ENCODE results near the gene FARS2. TPM values are rescaled to one million over a fixed set of nuclear protein-coding genes. Genes with fewer than 3 reads are reported as not detected.

FARS2 gene
- total and polyA plus RNA-seq, 2 donors (not counting 1 experiment from before 2014, with no cell fraction given), result 11.0 to 18.5 TPM

DNA sequence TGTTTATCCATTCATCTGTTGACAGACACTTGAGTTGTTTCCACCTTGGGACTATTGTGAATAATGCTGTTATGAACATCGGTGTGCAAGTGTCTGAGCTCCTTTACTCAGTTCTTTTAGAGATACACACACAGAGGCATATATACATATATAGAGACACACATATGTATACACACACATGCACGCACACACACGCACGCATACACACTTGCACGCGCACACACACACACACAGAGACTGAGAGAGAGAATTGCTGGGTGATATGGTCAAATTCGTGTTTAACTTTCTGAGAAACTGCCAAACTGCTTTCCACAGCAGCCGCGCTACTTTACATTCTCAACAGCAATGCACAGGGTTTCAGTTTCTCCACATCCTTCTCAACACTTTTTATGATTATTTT, 273.3 kb downstream of the FARS2 start:
- no peaks in the 10 kb centered on the region for H3K79me2 ChIP-seq (ENCODE audit: control insufficient read depth, insufficient read depth, low read length)
- H3K4me1 ChIP-seq (ENCODE audit: control insufficient read depth, extremely low read depth, insufficient read depth, low read length), result no peaks in the 10 kb centered on the region
- H3K27me3 ChIP-seq (ENCODE audit: control insufficient read depth, insufficient read depth, low read length), result no peaks in the 10 kb centered on the region
- H3K9me3 ChIP-seq (ENCODE audit: control insufficient read depth, insufficient read depth, low read depth, low read length), result no peaks in the 10 kb centered on the region
- no peak for DNase-seq (ENCODE audit: low read depth in 2 of 2)
- no peaks in the 10 kb centered on the region for H3K36me3 ChIP-seq (ENCODE audit: control insufficient read depth, insufficient read depth, low read length)
- no peak overlapping the region for H3K4me3 ChIP-seq (replicated peaks in 1 of 4; ENCODE audit: control extremely low read depth in 1 of 4, insufficient read depth in 1 of 4, low read depth in 3 of 4, low read length in 4 of 4)
- H3K9ac ChIP-seq (ENCODE audit: insufficient read depth, low read length), result no peak overlapping the region
- no peak for TF ChIP-seq EZH2 (IDR thresholded peaks at IDR 0.05; ENCODE audit: low read length, missing control alignments)
- TF ChIP-seq, protein P1, sequence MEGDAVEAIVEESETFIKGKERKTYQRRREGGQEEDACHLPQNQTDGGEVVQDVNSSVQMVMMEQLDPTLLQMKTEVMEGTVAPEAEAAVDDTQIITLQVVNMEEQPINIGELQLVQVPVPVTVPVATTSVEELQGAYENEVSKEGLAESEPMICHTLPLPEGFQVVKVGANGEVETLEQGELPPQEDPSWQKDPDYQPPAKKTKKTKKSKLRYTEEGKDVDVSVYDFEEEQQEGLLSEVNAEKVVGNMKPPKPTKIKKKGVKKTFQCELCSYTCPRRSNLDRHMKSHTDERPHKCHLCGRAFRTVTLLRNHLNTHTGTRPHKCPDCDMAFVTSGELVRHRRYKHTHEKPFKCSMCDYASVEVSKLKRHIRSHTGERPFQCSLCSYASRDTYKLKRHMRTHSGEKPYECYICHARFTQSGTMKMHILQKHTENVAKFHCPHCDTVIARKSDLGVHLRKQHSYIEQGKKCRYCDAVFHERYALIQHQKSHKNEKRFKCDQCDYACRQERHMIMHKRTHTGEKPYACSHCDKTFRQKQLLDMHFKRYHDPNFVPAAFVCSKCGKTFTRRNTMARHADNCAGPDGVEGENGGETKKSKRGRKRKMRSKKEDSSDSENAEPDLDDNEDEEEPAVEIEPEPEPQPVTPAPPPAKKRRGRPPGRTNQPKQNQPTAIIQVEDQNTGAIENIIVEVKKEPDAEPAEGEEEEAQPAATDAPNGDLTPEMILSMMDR (conservative IDR thresholded peaks at IDR 0.05 in 1 of 2, IDR thresholded peaks at IDR 0.05 in 1 of 2; ENCODE audit: low read depth in 1 of 2, low read length in 2 of 2), result no peak
- H2AFZ ChIP-seq (ENCODE audit: low read length), result no peak overlapping the region
- no peak overlapping the region for H3K27ac ChIP-seq (ENCODE audit: insufficient read depth, low read length)
- no peak overlapping the region for H3K4me2 ChIP-seq (ENCODE audit: extremely low read depth, insufficient read depth, low read length)
- H4K20me1 ChIP-seq (ENCODE audit: control insufficient read depth, extremely low read depth, insufficient read depth, low read length), result no peaks in the 10 kb centered on the region

DNA sequence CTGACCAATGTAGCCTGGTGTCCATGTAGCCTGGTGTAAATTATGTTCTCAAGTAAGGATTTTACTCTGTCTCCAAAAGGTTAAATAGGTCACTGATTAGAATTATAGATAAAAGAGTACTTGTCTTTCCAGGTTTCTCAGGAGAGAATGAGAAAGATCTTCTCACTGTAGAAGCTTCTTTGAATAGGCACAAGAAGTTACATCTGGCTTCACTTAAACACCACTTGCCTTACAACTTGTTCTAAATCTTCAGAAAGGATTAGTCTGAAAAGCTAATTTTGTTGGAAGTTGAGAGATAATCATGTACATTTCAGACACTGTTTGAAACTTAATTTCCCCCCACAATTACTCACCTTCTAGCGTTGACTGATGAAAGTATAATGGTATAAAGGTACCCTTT, 275.3 kb downstream of the FARS2 start:
- no peak overlapping the region for H3K4me2 ChIP-seq (ENCODE audit: extremely low read depth, insufficient read depth, low read length)
- no peak overlapping the region for H3K27ac ChIP-seq (ENCODE audit: insufficient read depth, low read length)

DNA sequence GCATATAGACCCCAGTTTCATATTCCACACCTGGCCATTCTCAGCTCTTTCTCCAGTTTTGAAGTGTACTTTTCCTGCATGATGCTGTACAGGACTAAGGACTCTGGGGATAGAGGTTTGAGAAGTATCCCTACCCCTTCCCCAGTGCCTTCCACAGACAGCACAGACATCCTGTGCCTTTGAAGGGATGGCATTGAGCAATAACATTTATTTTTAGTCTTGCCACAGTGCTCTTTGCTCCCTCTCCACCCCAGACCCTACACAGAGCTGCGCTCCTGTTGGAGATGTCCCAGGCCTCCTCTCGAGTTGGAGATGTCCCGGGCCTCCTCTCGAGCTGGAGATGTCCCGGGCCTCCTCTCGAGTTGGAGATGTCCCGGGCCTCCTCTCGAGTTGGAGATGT, 275.8 kb downstream of the FARS2 start:
- DNase-seq (ENCODE audit: low read depth in 2 of 2), result no peak
- Histone ChIP-seq H3K4me3 (replicated peaks in 1 of 4; ENCODE audit: control extremely low read depth in 1 of 4, insufficient read depth in 1 of 4, low read depth in 3 of 4, low read length in 4 of 4) (no peak overlapping the region), H3K9ac (ENCODE audit: insufficient read depth, low read length) (no peak overlapping the region), H3K9me3 (ENCODE audit: control insufficient read depth, insufficient read depth, low read depth, low read length) (no peaks in the 10 kb centered on the region), H3K27me3 (ENCODE audit: control insufficient read depth, insufficient read depth, low read length) (no peaks in the 10 kb centered on the region), H3K36me3 (ENCODE audit: control insufficient read depth, insufficient read depth, low read length) (no peaks in the 10 kb centered on the region), H3K4me1 (ENCODE audit: control insufficient read depth, extremely low read depth, insufficient read depth, low read length) (no peaks in the 10 kb centered on the region), H3K27ac (ENCODE audit: insufficient read depth, low read length) (no peak overlapping the region), H3K79me2 (ENCODE audit: control insufficient read depth, insufficient read depth, low read length) (no peaks in the 10 kb centered on the region), H3K4me2 (ENCODE audit: extremely low read depth, insufficient read depth, low read length) (no peak overlapping the region), H4K20me1 (ENCODE audit: control insufficient read depth, extremely low read depth, insufficient read depth, low read length) (no peaks in the 10 kb centered on the region), H2AFZ (ENCODE audit: low read length) (no peak overlapping the region)
- TF ChIP-seq, protein P1 (conservative IDR thresholded peaks at IDR 0.05 in 1 of 2, IDR thresholded peaks at IDR 0.05 in 1 of 2; ENCODE audit: low read depth in 1 of 2, low read length in 2 of 2), result no peak
- no peak for TF ChIP-seq EZH2 (IDR thresholded peaks at IDR 0.05; ENCODE audit: low read length, missing control alignments)

More for the DNA sequence above, 275.3 kb downstream of the FARS2 start:
- Histone ChIP-seq H3K9ac (ENCODE audit: insufficient read depth, low read length) (no peak overlapping the region), H3K4me3 (replicated peaks in 1 of 4; ENCODE audit: control extremely low read depth in 1 of 4, insufficient read depth in 1 of 4, low read depth in 3 of 4, low read length in 4 of 4) (no peak overlapping the region), H3K27me3 (ENCODE audit: control insufficient read depth, insufficient read depth, low read length) (no peaks in the 10 kb centered on the region), H4K20me1 (ENCODE audit: control insufficient read depth, extremely low read depth, insufficient read depth, low read length) (no peaks in the 10 kb centered on the region), H3K9me3 (ENCODE audit: control insufficient read depth, insufficient read depth, low read depth, low read length) (no peaks in the 10 kb centered on the region), H3K4me1 (ENCODE audit: control insufficient read depth, extremely low read depth, insufficient read depth, low read length) (no peaks in the 10 kb centered on the region), H3K79me2 (ENCODE audit: control insufficient read depth, insufficient read depth, low read length) (no peaks in the 10 kb centered on the region), H3K36me3 (ENCODE audit: control insufficient read depth, insufficient read depth, low read length) (no peaks in the 10 kb centered on the region), H2AFZ (ENCODE audit: low read length) (no peak overlapping the region)
- no peak for DNase-seq (ENCODE audit: low read depth in 2 of 2)
- TF ChIP-seq EZH2 (IDR thresholded peaks at IDR 0.05; ENCODE audit: low read length, missing control alignments), result no peak
- TF ChIP-seq, protein P1 (conservative IDR thresholded peaks at IDR 0.05 in 1 of 2, IDR thresholded peaks at IDR 0.05 in 1 of 2; ENCODE audit: low read depth in 1 of 2, low read length in 2 of 2), result no peak

All from fibroblast of lung (primary cell).